PC-3 (cell line): ENCODE measurements around the gene MAIP1. TPM values are rescaled to one million over a fixed set of nuclear protein-coding genes. Genes with fewer than 3 reads are reported as not detected.

Experiments
- ATAC-seq: fragments of 200-7000 bp; cut with Tn5 transposase; 2 replicates; pipeline ENCODE4 v1.9.1; 2020; ENCODE audit warnings: mild to moderate bottlenecking, moderate library complexity
- BruUV-seq: library from RNA; stranded (reverse); fragments of 400-500 nt; replicated peaks from 2 replicates; lab custom pipeline; 2021; lab: Mats Ljungman, UMichigan
- CTCF ChIA-PET: fragments of 300-600 bp; sonication (Branson Sonifier 250); formaldehyde crosslinking; loops from one replicate; lab custom pipeline; 2022; ENCODE audit warnings: antibody characterized with exemption; lab: Charles Lee
- POLR2A ChIA-PET: fragments of 300-600 bp; sonication (Branson Sonifier 250); formaldehyde crosslinking; loops from one replicate; lab custom pipeline; 2022; ENCODE audit warnings: antibody characterized with exemption; ENCODE audit not compliant: unreplicated experiment; lab: Charles Lee
- DNase-seq: peaks from one replicate; pipeline ENCODE4 v3.0.0-alpha.2; 2015
- H2AFZ ChIP-seq: fragments of 300-600 bp; sonication (generic); 2 replicates; pipeline ENCODE4 v1.6.0; 2016; ENCODE audit warnings: antibody characterized with exemption, low read length
- H3F3A ChIP-seq: fragments of 300-600 bp; sonication (generic); one replicate; pipeline ENCODE4 v1.6.0; 2017; ENCODE audit warnings: antibody characterized with exemption, low read length, control low read depth, mild to moderate bottlenecking; ENCODE audit not compliant: unreplicated experiment
- H3K27ac ChIP-seq: fragments of 300-600 bp; sonication (generic); 2 replicates; pipeline ENCODE4 v1.5.1; 2016; ENCODE audit warnings: mild to moderate bottlenecking, low read length
- H3K27me3 ChIP-seq: fragments of 300-600 bp; sonication (generic); 2 replicates; pipeline ENCODE4 v1.6.1; 2016; ENCODE audit warnings: low read length, mixed read lengths
- H3K36me3 ChIP-seq: fragments of 300-600 bp; sonication (generic); 2 replicates; pipeline ENCODE4 v1.6.1; 2016; ENCODE audit warnings: low read depth, mixed run types, low read length, mixed read lengths
- H3K4me1 ChIP-seq: fragments of 300-600 bp; sonication (generic); 2 replicates; pipeline ENCODE4 v1.5.1; 2016; ENCODE audit warnings: low read length; ENCODE audit not compliant: insufficient read depth
- H3K4me2 ChIP-seq: fragments of 300-600 bp; sonication (generic); 2 replicates; pipeline ENCODE4 v1.6.0; 2016; ENCODE audit warnings: low read length
- H3K4me3 ChIP-seq: fragments of 300-600 bp; sonication (generic); 2 replicates; pipeline ENCODE4 v1.5.1; 2016; ENCODE audit warnings: mild to moderate bottlenecking, low read length, mixed read lengths
- H3K79me2 ChIP-seq: fragments of 300-600 bp; sonication (generic); 2 replicates; pipeline ENCODE4 v1.6.1; 2017; ENCODE audit warnings: low read length, mixed read lengths
- H3K9ac ChIP-seq: fragments of 300-600 bp; sonication (generic); 2 replicates; pipeline ENCODE4 v1.6.0; 2016; ENCODE audit warnings: mild to moderate bottlenecking, low read length
- H3K9me2 ChIP-seq: fragments of 300-600 bp; sonication (generic); replicated peaks from 2 replicates; pipeline ENCODE4 v1.6.1; 2016; ENCODE audit warnings: mixed run types, low read length, mixed read lengths
- H3K9me3 ChIP-seq: fragments of 300-600 bp; sonication (generic); 2 replicates; pipeline ENCODE4 v1.6.1; 2016; ENCODE audit warnings: low read length, mixed read lengths
- H4K20me1 ChIP-seq: fragments of 300-600 bp; sonication (generic); 2 replicates; pipeline ENCODE4 v1.6.1; 2016; ENCODE audit warnings: low read length, mixed read lengths
- EZH2 ChIP-seq: fragments of 300-600 bp; sonication (generic); IDR thresholded peaks from one replicate; pipeline ENCODE4 v1.6.1; 2017; ENCODE audit warnings: antibody characterized with exemption, mild to moderate bottlenecking, low read length; ENCODE audit not compliant: unreplicated experiment
- EZH2phosphoT487 ChIP-seq: fragments of 300-600 bp; sonication (generic); IDR thresholded peaks from 2 replicates; pipeline ENCODE4 v1.6.1; 2018; ENCODE audit warnings: mild to moderate bottlenecking, antibody characterized with exemption, low read length, borderline replicate concordance
- intact Hi-C: fragments of 100-400 bp; cut with micrococcal nuclease; formaldehyde crosslinking; loops from 2 replicates; pipeline ENCODE4 v1.9.0; 2023
- total RNA-seq: library from RNA; depleted of rRNA; stranded (reverse); fragments of >200 nt; gene quantifications from 2 replicates; pipeline ENCODE4 v1.2.3, GENCODE V29; 2014
- TF ChIP-seq, protein P1 (sequence below): fragments of 300-600 bp; sonication (generic); conservative IDR thresholded peaks from 2 replicates; pipeline ENCODE4 v1.5.1; 2017; ENCODE audit warnings: antibody characterized with exemption, low read depth, mild to moderate bottlenecking, low read length

The MAIP1 gene
- total RNA-seq, 1 experiment from 2014 or later = 44.7 TPM

- H3F3A ChIP-seq = no peaks in the 10 kb centered on the region
- peak overlapping the region; percentile 72 for H3K27ac ChIP-seq
- peaks cover 16% of the 10 kb centered on the region for H3K4me1 ChIP-seq
- TSS peak; percentile 78 for BruUV-seq
- H3K4me3 ChIP-seq = peak overlapping the region; percentile 98
- no peaks in the 10 kb centered on the region for H3K27me3 ChIP-seq
- H3K9me2 ChIP-seq = no peaks in the 10 kb centered on the region
- ATAC-seq = no peak
- H3K4me2 ChIP-seq = peak overlapping the region; percentile 92
- peak overlapping the region; percentile 74 for H3K9ac ChIP-seq
- no peak for DNase-seq
- POLR2A ChIA-PET = interaction anchor here (0.6 kb wide), 1 partner anchor 628 kb away, joined by 4 read pairs; no protein-coding TSS in a partner anchor
- intact Hi-C loops = loop anchor here (1.0 kb wide), 1 partner anchor 45 kb away; the partner anchor contains the start of genes MAIP1 and TYW5
- no peaks in the 10 kb centered on the region for H3K9me3 ChIP-seq
- peaks cover 38% of the 10 kb centered on the region for H3K79me2 ChIP-seq
- peaks cover 13% of the 10 kb centered on the region for H4K20me1 ChIP-seq
- H2AFZ ChIP-seq = peak overlapping the region; percentile 100
- H3K36me3 ChIP-seq = peaks cover 13% of the 10 kb centered on the region; the same call in 1 of the 2 replicates
- CTCF ChIA-PET = no interaction called here
- TF ChIP-seq EZH2 = no peak
- TF ChIP-seq, protein P1, sequence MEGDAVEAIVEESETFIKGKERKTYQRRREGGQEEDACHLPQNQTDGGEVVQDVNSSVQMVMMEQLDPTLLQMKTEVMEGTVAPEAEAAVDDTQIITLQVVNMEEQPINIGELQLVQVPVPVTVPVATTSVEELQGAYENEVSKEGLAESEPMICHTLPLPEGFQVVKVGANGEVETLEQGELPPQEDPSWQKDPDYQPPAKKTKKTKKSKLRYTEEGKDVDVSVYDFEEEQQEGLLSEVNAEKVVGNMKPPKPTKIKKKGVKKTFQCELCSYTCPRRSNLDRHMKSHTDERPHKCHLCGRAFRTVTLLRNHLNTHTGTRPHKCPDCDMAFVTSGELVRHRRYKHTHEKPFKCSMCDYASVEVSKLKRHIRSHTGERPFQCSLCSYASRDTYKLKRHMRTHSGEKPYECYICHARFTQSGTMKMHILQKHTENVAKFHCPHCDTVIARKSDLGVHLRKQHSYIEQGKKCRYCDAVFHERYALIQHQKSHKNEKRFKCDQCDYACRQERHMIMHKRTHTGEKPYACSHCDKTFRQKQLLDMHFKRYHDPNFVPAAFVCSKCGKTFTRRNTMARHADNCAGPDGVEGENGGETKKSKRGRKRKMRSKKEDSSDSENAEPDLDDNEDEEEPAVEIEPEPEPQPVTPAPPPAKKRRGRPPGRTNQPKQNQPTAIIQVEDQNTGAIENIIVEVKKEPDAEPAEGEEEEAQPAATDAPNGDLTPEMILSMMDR = no peak
- TF ChIP-seq EZH2phosphoT487 = no peak
These were observed 44.9 kb upstream of the MAIP1 start for GRCh38 chr2:199910338-199911051.

- peak; percentile 91 for ATAC-seq
- DNase-seq = peak; percentile 99
- BruUV-seq = no TSS peak
- POLR2A ChIA-PET = interaction anchor here (0.6 kb wide), 1 partner anchor 628 kb away, joined by 4 read pairs; no protein-coding TSS in a partner anchor
- Histone ChIP-seq H3K4me3 (peak within 1 kb of the TSS; percentile 98), H3K4me2 (peak within 1 kb of the TSS; percentile 93), H3K27ac (peak within 1 kb of the TSS; percentile 72), H2AFZ (peak within 1 kb of the TSS; percentile 100), H3K9me3 (no peaks in the 10 kb centered on the region), H3K27me3 (no peaks in the 10 kb centered on the region), H3K4me1 (peaks cover 16% of the 10 kb centered on the region), H3K36me3 (peaks cover 20% of the 10 kb centered on the region), H3F3A (no peaks in the 10 kb centered on the region), H4K20me1 (peaks cover 13% of the 10 kb centered on the region), H3K9ac (peak within 1 kb of the TSS; percentile 86), H3K79me2 (peaks cover 46% of the 10 kb centered on the region), H3K9me2 (no peaks in the 10 kb centered on the region)
- TF ChIP-seq EZH2 (no peak), EZH2phosphoT487 (no peak)
- TF ChIP-seq, protein P1 = no peak
- intact Hi-C loops = loop anchor here (1.0 kb wide), 1 partner anchor 44 kb away; the partner anchor contains the start of genes MAIP1 and TYW5
- CTCF ChIA-PET = no interaction called here
These were observed 44.1 kb upstream of the MAIP1 start, which contains the start of gene C2orf69 for GRCh38 chr2:199911052-199911876. Gene C2orf69 (plus strand): TSS chr2:199911293. CDS start chr2:199911439, 146 bp downstream.
